GM12874 (cell line): ENCODE measurements around the gene SPAG8.

ENCODE experiments used
- CTCF ChIP-seq: IDR thresholded peaks from 2 replicates; pipeline ENCODE4 v1.5.1; 2011; ENCODE audit warnings: low read depth, mild to moderate bottlenecking, control low read depth, low read length, moderate library complexity; ENCODE audit not compliant: insufficient read depth

The SPAG8 gene

GRCh38 chr9:35814106-35814840 is 2.2 kb upstream of the SPAG8 start:
- TF ChIP-seq CTCF: peak; percentile 40

GRCh38 chr9:35813434-35814105 is 1.5 kb upstream of the SPAG8 start:
- 0 out of 2 replicates have a peak, but pooled peaks have one; percentile 13 for TF ChIP-seq CTCF

- TF ChIP-seq CTCF: no peak
Measured at GRCh38 chr9:35811381-35812024, 559 bp downstream of the SPAG8 start.

- no peak for TF ChIP-seq CTCF
Measured at GRCh38 chr9:35810122-35810521, 1.9 kb downstream of the SPAG8 start.

GRCh38 chr9:35808433-35808832 is 3.6 kb downstream of the SPAG8 start:
- no peak for TF ChIP-seq CTCF

DNA sequence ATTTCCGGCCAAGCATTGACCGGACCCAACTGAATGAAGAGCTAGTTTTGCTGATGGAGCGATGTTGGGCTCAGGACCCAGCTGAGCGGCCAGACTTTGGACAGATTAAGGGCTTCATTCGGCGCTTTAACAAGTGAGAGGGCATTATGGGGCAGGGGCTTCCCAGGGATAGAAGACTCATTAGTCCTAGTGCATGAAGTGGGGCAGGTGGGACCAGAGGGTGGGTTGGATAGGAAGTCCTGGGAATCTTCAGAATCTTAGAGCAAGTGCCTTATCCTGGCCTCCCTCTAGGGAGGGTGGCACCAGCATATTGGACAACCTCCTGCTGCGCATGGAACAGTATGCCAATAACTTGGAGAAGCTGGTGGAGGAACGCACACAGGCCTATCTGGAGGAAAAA is 6.0 kb downstream of the SPAG8 start:
- TF ChIP-seq CTCF: no peak

DNA sequence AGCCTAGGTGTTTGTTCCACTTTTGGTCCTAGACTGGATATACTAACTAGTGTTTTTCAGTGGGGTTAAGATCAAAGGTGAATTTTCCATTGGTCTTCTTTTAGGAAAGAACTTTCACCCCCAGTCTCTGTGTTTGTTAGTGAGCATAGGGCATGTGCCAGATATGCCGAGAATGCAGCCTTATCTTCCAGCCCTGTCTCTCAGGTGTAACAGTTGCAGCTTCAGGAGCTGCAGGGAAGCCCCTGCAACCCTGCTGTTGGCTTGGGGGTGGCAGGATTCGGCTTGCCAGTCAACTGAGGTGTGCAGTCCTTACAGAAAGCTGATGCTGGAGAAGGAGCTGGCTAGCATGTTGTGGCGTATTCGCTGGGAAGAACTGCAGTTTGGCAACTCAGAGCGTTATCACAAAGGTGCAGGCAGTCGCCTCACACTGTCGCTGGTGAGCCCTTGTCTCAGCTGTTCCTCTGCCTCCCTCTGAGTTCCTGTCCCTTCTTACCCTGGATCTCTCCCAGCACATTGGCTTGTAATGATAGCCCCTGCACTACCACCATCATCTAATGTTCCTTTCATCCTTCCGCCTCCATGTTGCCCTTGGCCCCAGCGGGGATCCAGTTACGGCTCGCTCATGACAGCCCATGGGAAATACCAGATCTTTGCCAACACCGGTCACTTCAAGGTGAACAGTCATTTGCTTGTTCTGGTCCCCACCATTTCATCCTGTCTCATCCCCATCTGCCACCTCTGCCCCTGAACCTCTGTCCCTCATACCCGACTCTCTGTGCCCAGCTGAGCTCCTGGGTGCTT is 10.5 kb downstream of the SPAG8 start:
- no peak for TF ChIP-seq CTCF
